Spleen (tissue), 13 donors: ENCODE data around the gene NUPR1. TPM values are rescaled to one million over a fixed set of nuclear protein-coding genes. Genes with fewer than 3 reads are reported as not detected.

ENCODE experiments used
- DNase-seq: peaks from one replicate; pipeline ENCODE4 v3.0.0-alpha.2; 2020
- H3K27ac ChIP-seq, 8 donors: fragments of 200-600 bp; sonication (generic) in 7 of 8; 1 replicate in 4 of 8; 2 replicates in 4 of 8; pipeline versions ENCODE4 v1.5.0 to v1.8.0; 2016 to 2021; ENCODE audit warnings: inconsistent platforms in 4 of 8, mild to moderate bottlenecking in 4 of 8, moderate library complexity in 1 of 8
- H3K27me3 ChIP-seq, 7 donors: fragments of 200-600 bp; sonication (generic) in 6 of 7; replicated peaks in 1 of 7; 1 replicate in 4 of 7; 2 replicates in 3 of 7; pipeline versions ENCODE4 v1.5.0 to v1.8.0; 2016 to 2021; ENCODE audit warnings: inconsistent platforms in 3 of 7, mild to moderate bottlenecking in 1 of 7
- H3K36me3 ChIP-seq, 6 donors: fragments of 200-600 bp; sonication (generic) in 5 of 6; 1 replicate in 4 of 6; 2 replicates in 2 of 6; pipeline versions ENCODE4 v1.5.0 to v1.8.0; 2016 to 2021; ENCODE audit warnings: inconsistent platforms in 2 of 6
- H3K4me1 ChIP-seq, 6 donors: fragments of 200-600 bp; sonication (generic) in 5 of 6; 1 replicate in 3 of 6; 2 replicates in 3 of 6; pipeline versions ENCODE4 v1.5.0 to v1.8.0; 2016 to 2021; ENCODE audit warnings: inconsistent platforms in 3 of 6
- H3K4me3 ChIP-seq, 8 donors: fragments of 200-600 bp; sonication (generic) in 7 of 8; 1 replicate in 4 of 8; 2 replicates in 4 of 8; pipeline versions ENCODE4 v1.5.0 to v1.8.0; 2016 to 2021; ENCODE audit warnings: inconsistent platforms in 4 of 8, mild to moderate bottlenecking in 4 of 8, moderate library complexity in 2 of 8
- H3K9me3 ChIP-seq, 8 donors: fragments of 200-600 bp; sonication (generic) in 7 of 8; 1 replicate in 4 of 8; 2 replicates in 4 of 8; pipeline versions ENCODE4 v1.5.0 to v1.8.0; 2016 to 2021; ENCODE audit warnings: inconsistent platforms in 4 of 8
- CTCF ChIP-seq, 11 experiments: fragments of 200-600 bp in 7 of 11; fragments of 450-650 bp in 4 of 11; sonication (generic) in 4 of 11; IDR thresholded peaks in 8 of 11; conservative IDR thresholded peaks in 3 of 11; 1 replicate in 7 of 11; 2 replicates in 4 of 11; pipeline versions ENCODE4 v1.4.0 to v1.8.0; 2016 to 2021; ENCODE audit warnings: antibody characterized with exemption in 11 of 11, inconsistent platforms in 4 of 11, mild to moderate bottlenecking in 1 of 11
- POLR2A ChIP-seq, 3 donors: fragments of 450-650 bp; IDR thresholded peaks; one replicate each; pipeline ENCODE4 v1.5.1; 2017; ENCODE audit warnings: antibody characterized with exemption in 3 of 3, mild to moderate bottlenecking in 1 of 3
- POLR2AphosphoS5 ChIP-seq, 3 donors: sonication (generic); formaldehyde crosslinking; IDR thresholded peaks; one replicate each; pipeline ENCODE4 v1.5.1; 2017; ENCODE audit warnings: antibody characterized with exemption in 3 of 3
- WGBS, 5 donors: extraction: QIAGEN DNeasy Blood & Tissue Kit in 3 of 5; methylation state at CpG; one replicate each; pipeline versions ENCODE4 v1.1.5 to v1.1.7; 2013 to 2018; 5-methylcytosine and 5-hydroxymethylcytosine counted together
- intact Hi-C: fragments of 100-400 bp; cut with DNase I; formaldehyde crosslinking; loops from one replicate; pipeline ENCODE4 v1.15.0; 2023; ENCODE audit warnings: low total_unique reads
- long read RNA-seq, 2 donors: transcript quantifications; one replicate each; lab custom pipeline, GENCODE V29; 2026
- polyA plus RNA-seq, 3 donors: library from polyadenylated mRNA; stranded (reverse); fragments of 200-250 nt; gene quantifications; one replicate each; pipeline ENCODE4 v1.2.1, GENCODE V29; 2013
- total RNA-seq, 7 donors: library from RNA; depleted of rRNA in 3 of 7; stranded (reverse); fragments of >200 nt in 3 of 7; fragmentation: NEBNext Ultra II Directional in 4 of 7; extraction: Animal tissue kit (Norgen Biotek cat#: 25700) in 4 of 7; gene quantifications; one replicate each; pipeline versions ENCODE4 v1.1.0 to v1.2.1, GENCODE V29; 2016 to 2021
- donor health status: healthy with polysubstance abuse.
- donor health status: DM: no; HTN: no; CAD: no; lungs with moderate emphysema.
- donor health status: DM: no; HTN: no; CAD: no.
- donor health status: Bipolar disorder and iron deficiency.
- donor health status: healthy.
- donor health status: DM: no; HTN: no; CAD: no.
- donor health status: DM: yes; HTN: yes; CAD: no.

NUPR1 gene
- total RNA-seq: 10 to 100 TPM in 5 of 7 donors, 1 to 10 TPM in 2; 2.7 to 29.8 (median 16.1) TPM
- polyA plus RNA-seq: 10 to 100 TPM; 16.4 to 53.7 (median 28.4) TPM
- long read RNA-seq, donor 1, full-length matches to known transcripts: 25 of 31 reads
- long read RNA-seq, donor 1, partial matches to known transcripts: 6 of 31 reads
- long read RNA-seq, donor 1, other reads (novel, unspliced or antisense): 0 of 31 reads
- long read RNA-seq, donor 2, full-length matches to known transcripts: 18 of 28 reads
- long read RNA-seq, donor 2, partial matches to known transcripts: 10 of 28 reads
- long read RNA-seq, donor 2, other reads (novel, unspliced or antisense): 0 of 28 reads

GRCh38 chr16:28538733-28539596, at the start of gene NUPR1:
NUPR1 (minus strand) TSS chr16:28538974; CDS start chr16:28538907, 67 bp downstream.
- TF ChIP-seq POLR2AphosphoS5 (IDR thresholded peaks at IDR 0.05): peak; percentile 43 to 74 (median 70)
- TF ChIP-seq CTCF (IDR thresholded peaks at IDR 0.05 in 8 of 11, conservative IDR thresholded peaks at IDR 0.05 in 3 of 11): no peak
- peak in 1 of 3 donors; percentile 13 for TF ChIP-seq POLR2A (IDR thresholded peaks at IDR 0.05)
- Histone ChIP-seq H3K4me1 (peaks cover 0 to 37% (median 18%) of the 10 kb centered on the region in 6 donors), H3K4me3 (peak within 1 kb of the TSS; percentile 0 to 58 (median 16)), H3K27me3 (peaks cover 0 to 17% (median 0%) of the 10 kb centered on the region in 7 donors), H3K27ac (peak within 1 kb of the TSS in 7 of 8 donors; percentile 63 to 82 (median 76)), H3K9me3 (no peaks in the 10 kb centered on the region), H3K36me3 (no peaks in the 10 kb centered on the region)
- intact Hi-C loops: no loop called here
- 55 to 76% (median 66%) methylated on average over 21 to 22 of the region's 22 CpGs for WGBS, 5 donors
- DNase-seq: no peak

- Histone ChIP-seq H3K27me3 (no peaks in the 10 kb centered on the region), H3K4me3 (no peak overlapping the region), H3K27ac (no peak overlapping the region), H3K4me1 (no peaks in the 10 kb centered on the region), H3K36me3 (peaks cover 0 to 100% (median 75%) of the 10 kb centered on the region in 6 donors), H3K9me3 (no peaks in the 10 kb centered on the region)
- DNase-seq: no peak
- 76 to 81% (median 79%) methylated on average over 8 of the region's 8 CpGs for WGBS, 5 donors
- TF ChIP-seq POLR2A (IDR thresholded peaks at IDR 0.05): no peak
- TF ChIP-seq POLR2AphosphoS5 (IDR thresholded peaks at IDR 0.05): no peak
- TF ChIP-seq CTCF (IDR thresholded peaks at IDR 0.05 in 8 of 11, conservative IDR thresholded peaks at IDR 0.05 in 3 of 11): no peak
- intact Hi-C loops: no loop called here
Measured at GRCh38 chr16:28587386-28587785, 48.6 kb upstream of the NUPR1 start.

- intact Hi-C loops: no loop called here
- 86 to 92% (median 89%) methylated on average over 3 of the region's 3 CpGs for whole genome bisulfite sequencing, 5 donors
- no peaks in the 10 kb centered on the region for H3K4me1 ChIP-seq
- no peaks in the 10 kb centered on the region for H3K9me3 ChIP-seq
- H3K27me3 ChIP-seq: no peaks in the 10 kb centered on the region
- H3K27ac ChIP-seq: no peak overlapping the region
- DNase-seq: no peak
- TF ChIP-seq POLR2A (IDR thresholded peaks at IDR 0.05) (no peak), POLR2AphosphoS5 (IDR thresholded peaks at IDR 0.05) (no peak), CTCF (IDR thresholded peaks at IDR 0.05 in 8 of 11, conservative IDR thresholded peaks at IDR 0.05 in 3 of 11) (no peak)
- H3K36me3 ChIP-seq: peaks cover 0 to 100% (median 82%) of the 10 kb centered on the region in 6 donors
- H3K4me3 ChIP-seq: no peak overlapping the region
Measured at GRCh38 chr16:28586466-28586865, 47.7 kb upstream of the NUPR1 start.

- Histone ChIP-seq H3K36me3 (peaks cover 0 to 100% (median 77%) of the 10 kb centered on the region in 6 donors), H3K9me3 (no peaks in the 10 kb centered on the region), H3K27ac (no peak overlapping the region), H3K4me1 (no peaks in the 10 kb centered on the region), H3K27me3 (no peaks in the 10 kb centered on the region), H3K4me3 (no peak overlapping the region)
- TF ChIP-seq POLR2AphosphoS5 (IDR thresholded peaks at IDR 0.05): peak in 1 of 3 donors; percentile 3
- TF ChIP-seq POLR2A (IDR thresholded peaks at IDR 0.05): no peak
- 88 to 94% (median 93%) methylated on average over 11 of the region's 11 CpGs for WGBS, 5 donors
- DNase-seq: no peak
- intact Hi-C loops: no loop called here
Measured at GRCh38 chr16:28585674-28586073, 46.9 kb upstream of the NUPR1 start.
